NT2/D1 (cell line): ENCODE results near the gene HRH4.

Experiments
- SUZ12 ChIP-seq: IDR thresholded peaks from 2 replicates; pipeline ENCODE4 v1.6.1; 2011; ENCODE audit not compliant: insufficient read length, insufficient read depth; ENCODE audit errors: extremely low read depth
- YY1 ChIP-seq: IDR thresholded peaks from 2 replicates; pipeline ENCODE4 v1.6.1; 2011; ENCODE audit not compliant: insufficient read length, insufficient read depth
- ZNF274 ChIP-seq: IDR thresholded peaks from 2 replicates; pipeline ENCODE4 v1.6.1; 2011; ENCODE audit warnings: mild to moderate bottlenecking, low read depth, low read length

DNA sequence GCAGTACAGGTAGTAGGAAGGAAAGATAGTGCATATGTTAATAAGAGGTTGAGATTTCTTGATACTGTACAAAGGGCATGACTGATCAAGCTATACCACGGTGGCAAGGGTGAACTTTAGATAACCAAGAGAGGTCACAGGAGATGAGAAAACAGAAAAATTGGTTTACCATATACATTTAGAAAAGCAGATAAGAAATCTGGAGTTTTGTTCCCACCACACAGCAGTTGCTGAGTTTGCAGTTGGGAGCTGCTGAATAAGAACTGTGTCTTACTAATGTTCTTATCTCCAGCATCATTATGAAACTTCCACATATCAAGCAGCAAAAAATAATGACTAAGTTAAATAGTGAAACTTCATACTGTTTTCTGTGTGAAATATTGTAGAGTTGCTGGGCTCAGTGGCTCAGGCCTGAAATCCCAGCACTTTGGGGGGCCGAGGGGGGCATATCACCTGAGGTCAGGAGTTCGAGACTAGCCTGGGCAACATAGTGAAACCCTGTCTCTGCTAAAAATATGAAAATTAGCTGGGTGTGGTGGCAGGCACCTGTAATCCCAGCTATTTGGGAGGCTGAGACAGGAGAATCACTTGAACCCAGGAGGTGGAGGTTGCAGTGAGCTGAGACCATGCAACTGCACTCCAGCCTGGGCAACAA is 46.0 kb upstream of the HRH4 start:
- TF ChIP-seq ZNF274 (no peak), YY1 (no peak), SUZ12 (no peak)
